Measurements from ENCODE around the gene NBPF12. TPM values are rescaled to one million over a fixed set of nuclear protein-coding genes. Genes with fewer than 3 reads are reported as not detected.
"Not testable (repeated sequence)": the region's sequence is repeated elsewhere in the genome, so short reads cannot be mapped to it uniquely, and the experiment has no call there.

Gene NBPF12
- total RNA-seq, 4 donors from 2014 or later = 4.6 to 12.2 (median 6.0) TPM

GRCh38 chr1:146938927-146939786 is 1.0 kb downstream of the NBPF12 start:
- DNase-seq; H3K9me3 ChIP-seq; H3K27me3 ChIP-seq; intact Hi-C loops (cut with DNase I); H3K36me3 ChIP-seq: not testable (repeated sequence)
- H3K4me1 ChIP-seq = peaks cover 0 to 18% (median 0%) of the 10 kb centered on the region in 3 donors
- H3K27ac ChIP-seq = peak overlapping the region; percentile 86 to 98 (median 88)
- 14 to 17% methylated on average over 9 to 17 of the region's 55 CpGs for WGBS, 2 donors
- H3K4me3 ChIP-seq = peak overlapping the region; percentile 64 to 98 (median 84)

DNA sequence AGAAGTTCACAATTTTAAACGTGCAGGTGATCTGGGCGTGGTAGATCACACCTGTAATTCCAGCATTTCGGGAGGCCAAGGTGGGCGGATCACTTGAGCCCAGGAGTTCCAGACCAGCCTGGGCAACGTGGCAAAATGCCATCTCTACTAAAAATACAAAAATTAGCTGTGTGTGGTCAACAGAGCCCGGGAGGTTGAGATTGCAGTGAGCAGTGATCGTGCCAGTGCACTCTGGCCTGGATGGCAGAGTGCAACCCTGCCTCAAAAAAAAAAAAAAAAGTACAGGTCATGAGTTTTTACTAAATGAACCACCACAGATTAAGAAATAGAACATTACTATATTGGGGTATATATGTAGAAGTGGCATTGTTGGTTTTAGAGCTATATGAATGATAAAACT is 2.2 kb downstream of the NBPF12 start:
- H3K27ac ChIP-seq; DNase-seq; H3K9me3 ChIP-seq; H3K4me3 ChIP-seq; H3K27me3 ChIP-seq; intact Hi-C loops (cut with DNase I): not testable (repeated sequence)
- WGBS, 2 donors = 30 to 60% methylated on average over 1 to 2 of the region's 7 CpGs
- H3K36me3 ChIP-seq = peaks cover 0 to 10% (median 0%) of the 10 kb centered on the region in 3 donors
- peaks cover 0 to 18% (median 0%) of the 10 kb centered on the region in 3 donors for H3K4me1 ChIP-seq

DNA sequence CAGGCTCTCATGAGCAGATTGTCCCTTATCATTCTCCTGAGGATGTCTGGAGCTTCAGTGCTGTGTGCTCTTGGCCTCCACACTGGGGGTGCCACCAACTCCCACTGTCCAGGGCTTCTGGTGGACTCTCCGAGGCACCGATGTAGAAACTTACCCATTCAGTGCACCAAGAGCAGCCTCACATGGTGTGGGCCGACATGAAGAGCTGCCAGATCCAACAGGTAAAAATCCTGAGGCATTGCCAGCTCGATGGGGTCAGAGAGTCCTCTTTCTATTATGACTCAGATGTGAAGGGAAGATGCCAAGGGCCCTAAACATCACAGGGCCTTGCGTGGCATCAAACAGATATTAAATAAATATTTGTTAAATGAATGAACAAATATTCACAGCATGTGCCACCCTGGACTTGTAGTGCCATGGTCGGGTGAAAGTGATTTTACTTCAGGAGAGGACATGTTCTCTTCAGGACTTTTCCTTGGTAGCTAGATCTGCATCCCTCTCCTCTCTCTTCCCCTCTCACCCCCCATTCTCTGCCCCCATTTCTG is 5.3 kb downstream of the NBPF12 start:
- H3K27ac ChIP-seq; DNase-seq; H3K27me3 ChIP-seq; intact Hi-C loops (cut with DNase I); H3K4me3 ChIP-seq; H3K9me3 ChIP-seq: not testable (repeated sequence)
- Histone ChIP-seq H3K36me3 (peaks cover 0 to 17% (median 0%) of the 10 kb centered on the region in 3 donors), H3K4me1 (peaks cover 0 to 18% (median 0%) of the 10 kb centered on the region in 3 donors)
- WGBS, 2 donors = 71 to 76% methylated on average over 2 of the region's 6 CpGs

GRCh38 chr1:146948127-146948526 is 10.0 kb downstream of the NBPF12 start:
- H3K9me3 ChIP-seq; H3K4me3 ChIP-seq; H3K27ac ChIP-seq; H3K27me3 ChIP-seq; H3K4me1 ChIP-seq; intact Hi-C loops (cut with DNase I); DNase-seq: not testable (repeated sequence)
- 94% methylated on average over 2 of the region's 4 CpGs; no CpG with 5 or more reads in 1 of the 2 donors for WGBS, 2 donors
- H3K36me3 ChIP-seq = peaks cover 0 to 33% (median 0%) of the 10 kb centered on the region in 3 donors

GRCh38 chr1:146964340-146964739 is 26.2 kb downstream of the NBPF12 start:
- H3K9me3 ChIP-seq; intact Hi-C loops (cut with DNase I); H3K27me3 ChIP-seq; H3K4me1 ChIP-seq; H3K4me3 ChIP-seq; DNase-seq; H3K27ac ChIP-seq: not testable (repeated sequence)
- H3K36me3 ChIP-seq = peaks cover 0 to 37% (median 0%) of the 10 kb centered on the region in 3 donors
- 100% methylated on average over 2 of the region's 2 CpGs for WGBS, 2 donors

DNA sequence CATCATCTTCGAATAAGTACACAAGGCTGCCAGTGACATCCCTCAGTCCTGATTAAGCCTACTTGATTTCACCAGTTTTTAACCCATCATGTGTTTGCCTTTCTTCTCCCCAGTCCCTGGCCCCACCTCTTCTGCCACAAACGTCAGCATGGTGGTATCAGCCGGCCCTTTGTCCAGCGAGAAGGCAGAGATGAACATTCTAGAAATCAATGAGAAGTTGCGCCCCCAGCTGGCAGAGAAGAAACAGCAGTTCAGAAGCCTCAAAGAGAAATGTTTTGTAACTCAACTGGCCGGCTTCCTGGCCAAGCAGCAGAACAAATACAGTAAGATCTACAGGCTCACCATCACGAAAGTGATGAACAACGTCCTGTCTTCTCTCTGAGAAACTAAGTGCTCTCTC is 28.2 kb downstream of the NBPF12 start:
- DNase-seq; H3K4me1 ChIP-seq; H3K27ac ChIP-seq; H3K4me3 ChIP-seq; intact Hi-C loops (cut with DNase I); H3K9me3 ChIP-seq; H3K27me3 ChIP-seq: not testable (repeated sequence)
- peaks cover 0 to 50% (median 0%) of the 10 kb centered on the region in 3 donors for H3K36me3 ChIP-seq
- WGBS, 2 donors = 39 to 63% methylated on average over 4 to 6 of the region's 8 CpGs
- TF ChIP-seq, protein P1, sequence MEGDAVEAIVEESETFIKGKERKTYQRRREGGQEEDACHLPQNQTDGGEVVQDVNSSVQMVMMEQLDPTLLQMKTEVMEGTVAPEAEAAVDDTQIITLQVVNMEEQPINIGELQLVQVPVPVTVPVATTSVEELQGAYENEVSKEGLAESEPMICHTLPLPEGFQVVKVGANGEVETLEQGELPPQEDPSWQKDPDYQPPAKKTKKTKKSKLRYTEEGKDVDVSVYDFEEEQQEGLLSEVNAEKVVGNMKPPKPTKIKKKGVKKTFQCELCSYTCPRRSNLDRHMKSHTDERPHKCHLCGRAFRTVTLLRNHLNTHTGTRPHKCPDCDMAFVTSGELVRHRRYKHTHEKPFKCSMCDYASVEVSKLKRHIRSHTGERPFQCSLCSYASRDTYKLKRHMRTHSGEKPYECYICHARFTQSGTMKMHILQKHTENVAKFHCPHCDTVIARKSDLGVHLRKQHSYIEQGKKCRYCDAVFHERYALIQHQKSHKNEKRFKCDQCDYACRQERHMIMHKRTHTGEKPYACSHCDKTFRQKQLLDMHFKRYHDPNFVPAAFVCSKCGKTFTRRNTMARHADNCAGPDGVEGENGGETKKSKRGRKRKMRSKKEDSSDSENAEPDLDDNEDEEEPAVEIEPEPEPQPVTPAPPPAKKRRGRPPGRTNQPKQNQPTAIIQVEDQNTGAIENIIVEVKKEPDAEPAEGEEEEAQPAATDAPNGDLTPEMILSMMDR (IDR thresholded peaks at IDR 0.05) = peak in 2 of 6 experiments; percentile 16 to 19

GRCh38 chr1:146970656-146971055 is 32.5 kb downstream of the NBPF12 start:
- 33 to 51% methylated on average over 2 of the region's 2 CpGs for WGBS, 2 donors
- H3K9me3 ChIP-seq; intact Hi-C loops (cut with DNase I); H3K27ac ChIP-seq; H3K4me3 ChIP-seq; DNase-seq; H3K27me3 ChIP-seq; H3K4me1 ChIP-seq: not testable (repeated sequence)
- H3K36me3 ChIP-seq = peaks cover 0 to 41% (median 0%) of the 10 kb centered on the region in 3 donors

GRCh38 chr1:146972681-146973080 is 34.6 kb downstream of the NBPF12 start:
- WGBS, 2 donors = 51% methylated on average over 3 of the region's 5 CpGs; no CpG with 5 or more reads in 1 of the 2 donors
- not testable (repeated sequence) for DNase-seq

DNA sequence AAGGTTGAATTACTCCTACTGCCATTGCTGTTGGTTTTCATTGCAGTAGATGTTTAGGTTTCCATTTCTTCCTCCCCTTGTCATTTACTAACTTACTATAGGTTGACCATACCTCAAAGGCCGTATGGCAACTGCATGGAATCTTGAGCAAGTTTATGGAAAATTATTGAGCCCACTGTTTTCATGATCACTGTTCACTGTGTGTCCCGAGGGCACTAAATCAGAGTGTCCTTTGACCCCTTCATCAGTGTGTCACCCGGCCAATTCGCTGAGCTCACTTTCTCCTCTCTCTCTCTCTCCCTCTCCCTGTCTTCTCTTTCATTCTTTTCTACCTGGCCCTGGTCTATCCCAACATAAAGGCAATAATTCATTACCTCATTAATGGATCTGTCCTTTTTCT is 47.7 kb downstream of the NBPF12 start:
- H3K4me1 ChIP-seq; H3K4me3 ChIP-seq; H3K9me3 ChIP-seq; H3K27ac ChIP-seq; DNase-seq; H3K27me3 ChIP-seq; intact Hi-C loops (cut with DNase I): not testable (repeated sequence)
- WGBS, 2 donors = 73 to 83% methylated on average over 4 of the region's 4 CpGs
- peaks cover 3 to 24% (median 19%) of the 10 kb centered on the region in 3 donors for H3K36me3 ChIP-seq

More at GRCh38 chr1:146972681-146973080, 34.6 kb downstream of the NBPF12 start:
- H3K27ac ChIP-seq; H3K4me1 ChIP-seq; H3K4me3 ChIP-seq; intact Hi-C loops (cut with DNase I); H3K27me3 ChIP-seq; H3K9me3 ChIP-seq: not testable (repeated sequence)
- TF ChIP-seq, protein P1 (IDR thresholded peaks at IDR 0.05) = peak in 1 of 6 experiments; percentile 6
- H3K36me3 ChIP-seq = peaks cover 0 to 34% (median 0%) of the 10 kb centered on the region in 3 donors

DNA sequence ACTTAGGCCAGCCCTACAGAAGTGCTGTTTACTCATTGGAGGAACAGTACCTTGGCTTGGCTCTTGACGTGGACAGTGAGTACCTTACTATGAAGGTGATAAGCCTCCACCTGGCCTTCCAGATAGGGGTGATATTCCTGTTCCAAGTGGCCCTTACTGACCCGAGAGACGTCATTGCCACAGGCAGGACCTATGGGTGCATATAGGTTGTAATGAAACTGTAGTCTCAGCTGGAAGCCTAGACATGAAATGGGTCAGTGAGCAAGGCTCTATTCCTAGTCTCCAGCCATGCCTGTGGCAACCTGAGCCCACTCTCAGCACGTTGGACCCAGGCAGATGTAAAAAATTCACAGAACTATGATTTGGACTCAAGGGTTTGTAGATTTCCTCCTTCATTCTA is 48.3 kb downstream of the NBPF12 start:
- H3K27ac ChIP-seq; H3K27me3 ChIP-seq; intact Hi-C loops (cut with DNase I); DNase-seq; H3K4me3 ChIP-seq; H3K4me1 ChIP-seq; H3K9me3 ChIP-seq: not testable (repeated sequence)
- no CpG with 5 or more reads among the region's 4 CpGs for WGBS, 2 donors
- H3K36me3 ChIP-seq = peaks cover 3 to 24% (median 22%) of the 10 kb centered on the region in 3 donors

DNA sequence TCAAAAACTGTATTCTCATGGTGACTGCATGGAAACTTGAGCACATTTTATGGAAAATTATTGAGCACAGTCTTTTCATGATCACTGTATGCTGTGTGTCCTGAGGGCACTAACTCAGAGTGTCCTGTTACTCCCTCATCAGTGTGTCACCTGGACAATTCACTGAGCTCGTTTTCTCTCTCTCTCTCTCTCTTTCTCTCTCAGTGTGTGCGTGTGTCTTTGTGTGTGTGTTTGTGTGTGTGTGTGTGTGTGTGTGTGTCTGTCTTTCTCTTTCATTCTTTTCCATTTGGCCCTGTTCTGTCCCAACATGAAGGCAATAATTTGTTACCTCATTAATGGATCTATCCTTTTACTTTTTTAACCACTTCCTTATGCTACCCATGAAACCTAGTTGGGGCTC is 49.4 kb downstream of the NBPF12 start:
- DNase-seq; H3K4me3 ChIP-seq; H3K27me3 ChIP-seq; H3K4me1 ChIP-seq; intact Hi-C loops (cut with DNase I); H3K9me3 ChIP-seq; H3K27ac ChIP-seq: not testable (repeated sequence)
- H3K36me3 ChIP-seq = peaks cover 3 to 23% (median 22%) of the 10 kb centered on the region in 3 donors
- 63 to 77% methylated on average over 2 of the region's 2 CpGs for WGBS, 2 donors

Measured in esophagus squamous epithelium (tissue), 5 donors.